ENCODE data around the gene CCDC24.
A peak's percentile ranks its signal among the peaks of the same experiment; 100 is the strongest.

Gene CCDC24

GRCh38 chr1:43991476-43992231 is at the start of gene CCDC24:
Gene CCDC24, plus strand, starts transcription at chr1:43991599. Its CDS starts 280 bp downstream, at chr1:43991879.
- DNase-seq: peak; percentile 80

- DNase-seq: no peak
Measured at GRCh38 chr1:43942411-43942810, 49.0 kb upstream of the CCDC24 start.

- no peak for DNase-seq
Measured at GRCh38 chr1:43944860-43945259, 46.5 kb upstream of the CCDC24 start.

- no peak for DNase-seq
Measured at GRCh38 chr1:43945674-43946235, 45.6 kb upstream of the CCDC24 start.

- peak; percentile 94 for DNase-seq
Measured at GRCh38 chr1:43946236-43947060, 45.0 kb upstream of the CCDC24 start, which contains the start of gene IPO13. Gene IPO13, plus strand, starts transcription at chr1:43946950. Its CDS starts 651 bp downstream, at chr1:43947601.

- no peak for DNase-seq
Measured at GRCh38 chr1:43947061-43947873, 44.1 kb upstream of the CCDC24 start.

GRCh38 chr1:43947874-43948437 is 43.4 kb upstream of the CCDC24 start:
- no peak for DNase-seq

- DNase-seq: no peak
Measured at GRCh38 chr1:43949678-43950077, 41.7 kb upstream of the CCDC24 start.

GRCh38 chr1:43951021-43951985 is 40.1 kb upstream of the CCDC24 start:
- no peak for DNase-seq

GRCh38 chr1:43952731-43953346 is 38.6 kb upstream of the CCDC24 start:
- DNase-seq: no peak

- DNase-seq: no peak
Measured at GRCh38 chr1:43953361-43953760, 38.0 kb upstream of the CCDC24 start.

- DNase-seq: no peak
Measured at GRCh38 chr1:43954036-43954435, 37.4 kb upstream of the CCDC24 start.

GRCh38 chr1:43956234-43956633 is 35.2 kb upstream of the CCDC24 start:
- no peak for DNase-seq

- DNase-seq: no peak
Measured at GRCh38 chr1:43957407-43958040, 33.9 kb upstream of the CCDC24 start.

- no peak for DNase-seq
Measured at GRCh38 chr1:43958351-43959255, 32.8 kb upstream of the CCDC24 start.

GRCh38 chr1:43960798-43961197 is 30.6 kb upstream of the CCDC24 start:
- DNase-seq: no peak

GRCh38 chr1:43961692-43962091 is 29.7 kb upstream of the CCDC24 start:
- DNase-seq: no peak

- DNase-seq: no peak
Measured at GRCh38 chr1:43962324-43962723, 29.1 kb upstream of the CCDC24 start.

GRCh38 chr1:43963006-43963405 is 28.4 kb upstream of the CCDC24 start:
- DNase-seq: no peak

All from 8988T (cell line).